WERI-Rb-1 (cell line): ENCODE data around the gene PPFIBP2.

ENCODE experiments used
- DNase-seq: peaks from one replicate; pipeline ENCODE4 v3.0.0-alpha.2; 2020
- H3K27ac ChIP-seq: fragments of 250-450 bp; sonication (Bioruptor Pico); 2 replicates; pipeline ENCODE4 v1.5.1; 2020; ENCODE audit warnings: mild to moderate bottlenecking, moderate library complexity
- H3K27me3 ChIP-seq: fragments of 250-450 bp; sonication (Bioruptor Pico); 2 replicates; pipeline ENCODE4 v1.5.1; 2021; ENCODE audit warnings: mild to moderate bottlenecking, low read depth, moderate library complexity; ENCODE audit not compliant: insufficient read depth, severe bottlenecking
- H3K36me3 ChIP-seq: fragments of 250-450 bp; sonication (Bioruptor Pico); 2 replicates; pipeline ENCODE4 v1.5.1; 2020; ENCODE audit warnings: mild to moderate bottlenecking, moderate library complexity
- H3K4me3 ChIP-seq: 2 replicates; pipeline ENCODE4 v1.5.1; 2011; ENCODE audit warnings: low read depth, mild to moderate bottlenecking, control low read depth, low read length
- H3K9me3 ChIP-seq: fragments of 250-450 bp; sonication (Bioruptor Pico); 2 replicates; pipeline ENCODE4 v1.5.1; 2021; ENCODE audit warnings: mild to moderate bottlenecking, moderate library complexity; ENCODE audit not compliant: severe bottlenecking
- TF ChIP-seq, protein P1 (sequence below): IDR thresholded peaks from 2 replicates; pipeline ENCODE4 v1.5.1; 2011; ENCODE audit warnings: low read depth, mild to moderate bottlenecking, control low read depth, inconsistent platforms, low read length

The PPFIBP2 gene

DNA sequence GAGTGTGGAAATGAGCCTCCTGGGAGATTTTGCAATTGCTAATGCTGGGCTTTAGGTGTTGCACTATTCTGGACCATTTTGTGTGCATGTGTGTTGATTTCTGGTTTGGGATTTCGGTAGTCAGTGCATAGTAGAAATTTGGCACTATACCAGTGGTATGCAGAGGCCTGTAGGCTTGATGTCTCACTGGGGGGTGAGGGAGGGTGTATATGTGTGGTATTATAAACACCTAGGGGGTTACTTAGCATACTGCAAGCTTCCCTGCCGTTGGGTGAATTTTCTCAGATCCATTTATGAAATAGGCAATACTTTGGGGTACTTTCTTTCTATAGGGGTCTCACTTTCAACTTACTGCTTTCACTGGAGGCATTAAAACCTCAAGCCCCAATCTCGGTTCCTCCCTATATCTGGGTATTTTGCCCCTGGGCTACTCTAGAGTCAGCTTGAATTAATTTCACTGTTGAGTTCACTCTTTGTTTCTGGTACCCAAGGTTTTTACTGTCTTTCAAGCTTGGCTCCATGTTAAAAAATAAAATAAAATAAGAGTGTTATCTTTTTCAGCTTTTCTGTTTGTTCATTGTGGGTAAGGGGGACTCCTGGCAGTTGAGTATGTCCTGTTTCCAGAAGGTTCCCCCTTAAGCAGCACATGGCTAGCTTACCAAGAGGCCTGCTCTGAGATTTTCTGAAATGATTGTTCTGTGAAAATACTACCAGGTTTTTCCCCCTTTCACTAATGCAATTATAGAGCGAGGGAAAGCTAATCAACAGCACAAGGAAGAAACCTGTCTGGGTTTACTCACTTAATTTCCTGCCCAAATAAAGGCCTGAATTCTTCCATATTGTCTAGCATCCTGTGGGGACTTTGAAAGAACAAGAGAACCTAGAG, 45.8 kb downstream of the PPFIBP2 start:
- Histone ChIP-seq H3K27ac (no peak overlapping the region), H3K27me3 (no peaks in the 10 kb centered on the region), H3K4me3 (no peak overlapping the region), H3K9me3 (no peaks in the 10 kb centered on the region), H3K36me3 (no peaks in the 10 kb centered on the region)
- TF ChIP-seq, protein P1, sequence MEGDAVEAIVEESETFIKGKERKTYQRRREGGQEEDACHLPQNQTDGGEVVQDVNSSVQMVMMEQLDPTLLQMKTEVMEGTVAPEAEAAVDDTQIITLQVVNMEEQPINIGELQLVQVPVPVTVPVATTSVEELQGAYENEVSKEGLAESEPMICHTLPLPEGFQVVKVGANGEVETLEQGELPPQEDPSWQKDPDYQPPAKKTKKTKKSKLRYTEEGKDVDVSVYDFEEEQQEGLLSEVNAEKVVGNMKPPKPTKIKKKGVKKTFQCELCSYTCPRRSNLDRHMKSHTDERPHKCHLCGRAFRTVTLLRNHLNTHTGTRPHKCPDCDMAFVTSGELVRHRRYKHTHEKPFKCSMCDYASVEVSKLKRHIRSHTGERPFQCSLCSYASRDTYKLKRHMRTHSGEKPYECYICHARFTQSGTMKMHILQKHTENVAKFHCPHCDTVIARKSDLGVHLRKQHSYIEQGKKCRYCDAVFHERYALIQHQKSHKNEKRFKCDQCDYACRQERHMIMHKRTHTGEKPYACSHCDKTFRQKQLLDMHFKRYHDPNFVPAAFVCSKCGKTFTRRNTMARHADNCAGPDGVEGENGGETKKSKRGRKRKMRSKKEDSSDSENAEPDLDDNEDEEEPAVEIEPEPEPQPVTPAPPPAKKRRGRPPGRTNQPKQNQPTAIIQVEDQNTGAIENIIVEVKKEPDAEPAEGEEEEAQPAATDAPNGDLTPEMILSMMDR: no peak
- no peak for DNase-seq

DNA sequence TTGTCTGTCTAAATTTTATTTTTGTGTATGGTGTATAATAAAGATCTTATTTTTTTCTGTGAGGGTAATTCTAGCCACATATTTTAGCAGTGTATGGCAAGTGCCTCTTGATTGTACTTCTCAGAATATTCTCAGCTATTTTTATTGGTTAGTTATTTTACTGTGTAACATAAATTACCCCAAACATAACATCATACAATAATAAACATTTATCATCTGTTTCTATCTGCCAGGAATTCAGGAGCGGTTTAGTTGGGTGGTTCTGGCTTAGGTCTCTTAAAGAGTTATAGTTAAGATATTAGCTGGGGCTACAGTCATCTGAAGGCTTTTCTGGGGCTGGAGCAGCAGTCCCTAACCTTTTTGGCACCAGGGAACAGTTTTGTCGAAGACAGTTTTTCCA, 47.8 kb downstream of the PPFIBP2 start:
- no peak overlapping the region for H3K27ac ChIP-seq
- H3K36me3 ChIP-seq: no peaks in the 10 kb centered on the region
- no peak overlapping the region for H3K4me3 ChIP-seq
- no peaks in the 10 kb centered on the region for H3K27me3 ChIP-seq
- DNase-seq: no peak
- TF ChIP-seq, protein P1: no peak
- no peaks in the 10 kb centered on the region for H3K9me3 ChIP-seq

DNA sequence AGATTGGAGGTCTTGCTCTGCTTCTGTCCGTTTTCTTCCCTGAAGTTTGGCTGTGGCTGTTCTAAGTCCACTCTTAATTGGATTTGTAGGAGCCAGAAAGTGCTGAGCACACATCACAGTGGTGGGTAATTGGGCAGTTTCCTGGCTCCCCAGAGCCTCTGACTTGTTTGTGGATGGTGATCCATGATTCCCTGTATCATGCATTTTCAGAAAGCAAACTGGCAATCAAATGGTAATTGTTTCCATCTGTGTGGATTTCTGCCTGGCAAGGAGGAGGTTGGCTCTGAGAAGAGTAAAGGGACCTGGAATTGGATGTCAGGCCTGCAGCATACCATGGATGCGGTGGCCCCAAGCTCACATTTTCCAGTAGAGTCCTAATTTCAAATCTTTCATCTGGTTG, 49.5 kb downstream of the PPFIBP2 start:
- H3K36me3 ChIP-seq: no peaks in the 10 kb centered on the region
- TF ChIP-seq, protein P1: no peak
- H3K9me3 ChIP-seq: no peaks in the 10 kb centered on the region
- H3K27me3 ChIP-seq: no peaks in the 10 kb centered on the region
- no peak overlapping the region for H3K27ac ChIP-seq
- DNase-seq: no peak
- no peak overlapping the region for H3K4me3 ChIP-seq

DNA sequence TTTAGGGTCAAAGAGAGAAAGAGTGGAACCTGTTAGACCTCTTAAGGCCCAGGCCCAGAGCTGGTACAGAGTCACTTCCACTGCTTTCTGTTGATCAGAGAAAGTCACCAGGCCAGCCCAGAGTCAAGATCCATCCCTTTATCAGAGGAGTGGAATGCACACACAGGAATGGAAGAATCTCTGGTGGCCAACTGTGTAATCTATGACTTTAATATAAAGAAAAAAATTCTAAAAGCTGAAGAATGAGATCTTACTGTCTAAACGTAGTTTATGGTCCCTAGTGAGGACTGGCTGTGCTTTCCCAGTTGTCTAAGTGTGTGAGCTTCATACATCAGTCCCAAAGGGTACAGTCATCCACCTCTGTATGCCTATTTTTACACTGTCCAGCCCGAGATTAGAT, 51.0 kb downstream of the PPFIBP2 start:
- H3K4me3 ChIP-seq: no peak overlapping the region
- H3K27ac ChIP-seq: no peak overlapping the region
- no peaks in the 10 kb centered on the region for H3K27me3 ChIP-seq
- no peak for DNase-seq
- no peaks in the 10 kb centered on the region for H3K9me3 ChIP-seq
- TF ChIP-seq, protein P1: no peak
- no peaks in the 10 kb centered on the region for H3K36me3 ChIP-seq

DNA sequence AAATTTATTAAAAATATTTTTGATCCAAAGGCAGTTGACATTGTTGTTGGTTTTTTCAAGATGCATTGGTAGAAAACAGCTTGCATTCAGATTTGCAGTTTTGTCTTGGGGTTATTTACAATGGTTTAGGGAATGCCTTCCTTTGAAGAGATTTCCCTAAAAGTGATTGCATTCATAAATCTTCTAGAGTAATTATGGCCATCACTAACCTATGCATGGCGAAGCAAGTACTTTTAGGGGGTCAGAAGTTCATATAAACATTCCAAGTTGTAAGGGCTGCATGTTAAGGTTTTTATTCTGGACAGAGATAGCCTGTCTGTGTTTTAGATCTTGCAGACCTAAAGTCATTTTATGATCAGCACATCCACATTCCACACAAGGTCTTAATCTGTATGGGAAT, 53.5 kb downstream of the PPFIBP2 start:
- no peak for DNase-seq
- no peaks in the 10 kb centered on the region for H3K27me3 ChIP-seq
- H3K27ac ChIP-seq: no peak overlapping the region
- TF ChIP-seq, protein P1: no peak
- no peak overlapping the region for H3K4me3 ChIP-seq
- no peaks in the 10 kb centered on the region for H3K9me3 ChIP-seq
- H3K36me3 ChIP-seq: no peaks in the 10 kb centered on the region

DNA sequence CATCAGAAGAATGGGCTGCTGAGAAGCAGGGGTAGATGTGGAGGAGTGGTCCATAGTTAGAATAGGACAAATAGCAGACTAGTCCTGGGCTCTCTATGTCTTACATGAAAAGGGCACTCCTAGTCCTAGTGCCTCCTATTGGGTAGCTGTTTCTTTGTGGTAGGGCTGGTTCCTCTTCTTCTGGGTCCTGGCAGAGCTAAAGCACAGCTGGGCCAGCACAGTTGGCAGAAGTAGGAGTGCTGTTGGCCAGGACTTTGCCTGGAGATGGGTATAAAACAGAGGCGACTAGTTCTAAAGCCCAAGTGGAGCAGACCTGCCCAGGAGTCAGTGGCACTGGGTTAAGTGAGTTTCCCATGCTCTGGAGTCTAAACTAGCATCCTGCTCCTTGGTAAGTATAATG, 55.2 kb downstream of the PPFIBP2 start:
- Histone ChIP-seq H3K4me3 (no peak overlapping the region), H3K36me3 (no peaks in the 10 kb centered on the region), H3K27ac (no peak overlapping the region), H3K27me3 (no peaks in the 10 kb centered on the region), H3K9me3 (no peaks in the 10 kb centered on the region)
- TF ChIP-seq, protein P1: no peak
- DNase-seq: no peak
